K562 (cell line): ENCODE measurements around the gene PPM1G. TPM values are rescaled to one million over a fixed set of nuclear protein-coding genes. Genes with fewer than 3 reads are reported as not detected.

Experiments
- ATAC-seq: fragments of 200-7000 bp; cut with Tn5 transposase; 3 replicates; pipeline ENCODE4 v1.9.1; 2020; ENCODE audit warnings: moderate library complexity
- BruUV-seq: library from RNA; stranded (reverse); fragments of 400-500 nt; replicated peaks from 2 replicates; lab custom pipeline; 2021; lab: Mats Ljungman, UMichigan
- CTCF ChIA-PET: fragments of 300-600 bp; formaldehyde crosslinking; extraction: SDS; loops from one replicate; lab custom pipeline; 2021; ENCODE audit warnings: low intra/inter-chr PET ratio; lab: Yijun Ruan, JAX
- POLR2A ChIA-PET: fragments of 300-600, 350-650 bp; sonication (Branson Sonifier 250); formaldehyde crosslinking; extraction: SDS; loops from one replicate; lab custom pipeline; 2021; ENCODE audit warnings: antibody characterized with exemption, inconsistent platforms; lab: Yijun Ruan, JAX
- DNase-seq, 4 experiments: peaks; one replicate each; pipeline versions ENCODE4 v3.0.0 to v3.0.0-alpha.2; 2011 to 2018; ENCODE audit warnings: low spot score in 3 of 4, mixed read lengths in 3 of 4; ENCODE audit errors: extremely low read depth in 1 of 4
- FAIRE-seq: peaks from 2 replicates; lab custom pipeline; 2011; peaks lifted over from hg19 to GRCh38; lab: Jason Lieb, UNC
- H2AFZ ChIP-seq: 2 replicates; pipeline ENCODE4 v1.6.0; 2011; ENCODE audit warnings: low read depth, low read length, control low read depth, inconsistent platforms
- H3K27ac ChIP-seq: fragments of 200-600 bp; 3 replicates; pipeline ENCODE4 v1.8.0; 2011; ENCODE audit warnings: low read depth, mild to moderate bottlenecking, control low read depth, inconsistent platforms, low read length, moderate library complexity, mixed read lengths; ENCODE audit errors: extremely low read depth
- H3K27me3 ChIP-seq, 2 experiments: fragments of 300-600 bp in 1 of 2; 2 replicates in 1 of 2; 3 replicates in 1 of 2; pipeline versions ENCODE4 v1.6.0 to v1.8.0; 2011; ENCODE audit warnings: inconsistent platforms in 2 of 2, low read length in 2 of 2, mild to moderate bottlenecking in 1 of 2, mixed read lengths in 1 of 2, moderate library complexity in 1 of 2; ENCODE audit not compliant: control insufficient read depth in 2 of 2, insufficient read depth in 2 of 2
- H3K36me3 ChIP-seq: fragments of 300-600 bp; 3 replicates; pipeline ENCODE4 v1.8.0; 2011; ENCODE audit warnings: mild to moderate bottlenecking, low read length, inconsistent platforms; ENCODE audit not compliant: control insufficient read depth, insufficient read depth
- H3K4me1 ChIP-seq, 2 experiments: fragments of 200-600 bp in 1 of 2; replicated peaks in 1 of 2; 2 replicates in 1 of 2; 3 replicates in 1 of 2; pipeline versions ENCODE4 v1.5.1 to v1.8.0; 2011; ENCODE audit warnings: inconsistent platforms in 2 of 2, low read length in 2 of 2, mild to moderate bottlenecking in 1 of 2, mixed read lengths in 1 of 2, moderate library complexity in 1 of 2; ENCODE audit not compliant: control insufficient read depth in 2 of 2, insufficient read depth in 2 of 2
- H3K4me2 ChIP-seq: 2 replicates; pipeline ENCODE4 v1.6.1; 2011; ENCODE audit warnings: low read length, control low read depth, inconsistent platforms, mixed read lengths; ENCODE audit not compliant: insufficient read depth
- H3K4me3 ChIP-seq: fragments of 200-600 bp; sonication (generic), shearing (Covaris generic); 2 replicates; pipeline ENCODE4 v1.5.1; 2016; ENCODE audit warnings: control low read depth, inconsistent platforms
- H3K79me2 ChIP-seq: fragments of 200-600 bp; 3 replicates; pipeline ENCODE4 v1.8.0; 2011; ENCODE audit warnings: low read length, inconsistent platforms; ENCODE audit not compliant: control insufficient read depth, insufficient read depth
- H3K9ac ChIP-seq, 2 experiments: 2 replicates each; pipeline versions ENCODE4 v1.6.0 to v1.6.1; 2011; ENCODE audit warnings: low read depth in 2 of 2, low read length in 2 of 2, control low read depth in 1 of 2, inconsistent platforms in 1 of 2, mild to moderate bottlenecking in 1 of 2, mixed read lengths in 1 of 2; ENCODE audit not compliant: insufficient read depth in 1 of 2
- H3K9me1 ChIP-seq: one replicate; pipeline ENCODE4 v1.6.0; 2011; ENCODE audit warnings: inconsistent platforms, mild to moderate bottlenecking, low read length, moderate library complexity; ENCODE audit not compliant: control insufficient read depth, insufficient read depth
- H3K9me3 ChIP-seq: replicated peaks from 2 replicates; pipeline ENCODE4 v1.5.1; 2011; ENCODE audit warnings: low read depth, low read length, inconsistent platforms; ENCODE audit not compliant: control insufficient read depth, insufficient read depth
- H4K20me1 ChIP-seq: replicated peaks from 2 replicates; pipeline ENCODE4 v1.6.1; 2011; ENCODE audit warnings: low read length, inconsistent platforms, mixed read lengths; ENCODE audit not compliant: control insufficient read depth, insufficient read depth
- MNT ChIP-seq, 2 experiments: fragments of 450-650 bp; conservative IDR thresholded peaks; 2 replicates each; pipeline ENCODE4 v1.6.1; 2017; ENCODE audit warnings: mild to moderate bottlenecking in 2 of 2, moderate library complexity in 2 of 2
- POLR2A ChIP-seq: fragments of 450-650 bp; conservative IDR thresholded peaks from 2 replicates; pipeline ENCODE4 v1.6.1; 2016
- RBFOX2 ChIP-seq: fragments of 200-400 bp; formaldehyde crosslinking; IDR thresholded peaks from 2 replicates; pipeline ENCODE4 v1.6.1; 2017; ENCODE audit warnings: low read depth, mild to moderate bottlenecking, low read length, moderate library complexity
- REST ChIP-seq, 2 experiments: fragments of 450-650 bp; formaldehyde crosslinking in 1 of 2; IDR thresholded peaks; 2 replicates each; pipeline versions ENCODE4 v1.4.0 to v1.6.1; 2014 to 2020; ENCODE audit warnings: mild to moderate bottlenecking in 2 of 2, borderline replicate concordance in 1 of 2, low read depth in 1 of 2
- SIX5 ChIP-seq, 2 experiments: IDR thresholded peaks; 2 replicates each; pipeline ENCODE4 v1.6.1; 2011; ENCODE audit warnings: low read length in 2 of 2, borderline replicate concordance in 1 of 2, low read depth in 1 of 2, mild to moderate bottlenecking in 1 of 2, moderate library complexity in 1 of 2; ENCODE audit not compliant: insufficient read depth in 1 of 2
- SUPT5H ChIP-seq: fragments of 450-650 bp; IDR thresholded peaks from 2 replicates; pipeline ENCODE4 v1.6.1; 2016
- ZBTB33 ChIP-seq: sonication (generic); formaldehyde crosslinking; IDR thresholded peaks from 2 replicates; pipeline ENCODE4 v1.8.1; 2023; ENCODE audit warnings: mild to moderate bottlenecking, missing genetic modification reagents
- WGBS: fragments of 100-300 bp; shearing (Covaris generic); methylation state at CpG from one replicate; pipeline ENCODE4 v1.1.6; 2016; ENCODE audit warnings: low coverage, mixed read lengths; ENCODE audit not compliant: insufficient coverage; ENCODE audit errors: missing lambda C conversion rate; 5-methylcytosine and 5-hydroxymethylcytosine counted together
- in situ Hi-C: fragments of 300-500 bp; cut with MboI; formaldehyde crosslinking; loops from 4 replicates; pipeline ENCODE4 v1.15.0; 2018; ENCODE audit warnings: inconsistent platforms, mixed read lengths
- intact Hi-C: fragments of 100-400 bp; cut with micrococcal nuclease; formaldehyde crosslinking; loops from 2 replicates; pipeline ENCODE4 v1.14.2; 2022
- polyA plus RNA-seq, 8 experiments: library from polyadenylated mRNA; depleted of rRNA in 4 of 8; stranded (reverse) in 5 of 8; unstranded in 3 of 8; fragments of >200 nt; fragmentation: Nextera tagmentation in 2 of 8; fragmentation: Illumina TruSeq in 1 of 8; extraction: Ambion mirVana in 2 of 8; extraction: Trizol in 1 of 8; gene quantifications; 2 replicates each; pipeline versions ENCODE4 v1.2.1 to v1.2.3, GENCODE V29; 2011 to 2014; ENCODE audit warnings: inconsistent platforms in 1 of 8, missing spikeins in 1 of 8
- total RNA-seq, 7 experiments: library from RNA; depleted of rRNA in 6 of 7; stranded (reverse); fragments of >200 nt in 6 of 7; fragmentation: Illumina TruSeq in 2 of 7; extraction: Trizol in 2 of 7; gene quantifications; 2 replicates each; pipeline versions ENCODE4 v1.2.1 to v1.2.3, GENCODE V29; 2011 to 2021; ENCODE audit warnings: low replicate concordance in 1 of 7

PPM1G gene
- total and polyA plus RNA-seq, 9 of the 15 experiments (the other 6 are each of a cell fraction or from before 2014, with no cell fraction given): 61.7 to 230 (median 153) TPM

GRCh38 chr2:27377618-27378095 lies 31.7 kb downstream of the PPM1G start (continued):
- TF ChIP-seq ZBTB33 (CRISPR knock-in tag) (peak; percentile 19; the same call in 1 of the 2 replicates), SUPT5H (peak; percentile 15; the same call in 1 of the 2 replicates), RBFOX2 (peak; percentile 55), MNT (conservative IDR thresholded peaks at IDR 0.05) (no peak)

- H3K27me3 ChIP-seq: no peaks in the 10 kb centered on the region
- H3K4me1 ChIP-seq: peaks cover 12 to 45% of the 10 kb centered on the region in 2 experiments
- CTCF ChIA-PET: no interaction called here
- H3K4me2 ChIP-seq: no peak overlapping the region
- in situ Hi-C loops: no loop called here
- 68% methylated on average over 7 of the region's 10 CpGs for WGBS
- BruUV-seq: no TSS peak
- no peak overlapping the region for H2AFZ ChIP-seq
- ATAC-seq (no peak), DNase-seq (no peak), FAIRE-seq (no peak)
- no peak overlapping the region for H3K4me3 ChIP-seq
- H3K9me1 ChIP-seq: no peaks in the 10 kb centered on the region
- intact Hi-C loops: no loop called here
- no peak overlapping the region for H3K27ac ChIP-seq
- POLR2A ChIA-PET: no interaction called here
- no peaks in the 10 kb centered on the region for H4K20me1 ChIP-seq
- no peak overlapping the region for H3K9ac ChIP-seq
- peaks cover 83% of the 10 kb centered on the region for H3K36me3 ChIP-seq
- H3K79me2 ChIP-seq: peaks cover 31% of the 10 kb centered on the region
- no peaks in the 10 kb centered on the region for H3K9me3 ChIP-seq
- 0 out of 2 replicates have a peak, but pooled peaks have one; percentile 14 for TF ChIP-seq POLR2A
- TF ChIP-seq SIX5 (IDR thresholded peaks at IDR 0.05; ENCODE audit: borderline replicate concordance in 1 of 2, insufficient read depth in 1 of 2, low read depth in 1 of 2, low read length in 2 of 2): no peak
- TF ChIP-seq REST (IDR thresholded peaks at IDR 0.05; ENCODE audit: borderline replicate concordance): no peak
- TF ChIP-seq REST (CRISPR knock-in tag; IDR thresholded peaks at IDR 0.05; ENCODE audit: low read depth): no peak
These were observed 32.3 kb downstream of the PPM1G start for GRCh38 chr2:27376866-27377617.
